OCI-LY7 (cell line): ENCODE data around the gene GTPBP2. TPM values are rescaled to one million over a fixed set of nuclear protein-coding genes. Genes with fewer than 3 reads are reported as not detected.

ENCODE experiments used
- BruUV-seq: library from RNA; stranded (reverse); fragments of 400-500 nt; replicated peaks from 2 replicates; lab custom pipeline; 2021; lab: Mats Ljungman, UMichigan
- CTCF ChIA-PET: fragments of 300-600 bp; sonication (Branson Sonifier 250); formaldehyde crosslinking; loops from one replicate; lab custom pipeline; 2022; ENCODE audit warnings: antibody characterized with exemption; ENCODE audit not compliant: unreplicated experiment; lab: Charles Lee
- POLR2A ChIA-PET: fragments of 300-600 bp; sonication (Branson Sonifier 250); formaldehyde crosslinking; loops from one replicate; lab custom pipeline; 2022; ENCODE audit warnings: antibody characterized with exemption; lab: Charles Lee
- DNase-seq: peaks from one replicate; pipeline ENCODE4 v3.0.0-alpha.2; 2015; ENCODE audit warnings: low spot score
- H2AFZ ChIP-seq: fragments of 200-600 bp; sonication (generic), shearing (Covaris generic); 2 replicates; pipeline ENCODE4 v1.6.1; 2014; ENCODE audit warnings: mild to moderate bottlenecking, antibody characterized with exemption, low read length, moderate library complexity
- H3K27ac ChIP-seq: fragments of 200-600 bp; sonication (generic); 2 replicates; pipeline ENCODE4 v1.5.1; 2014; ENCODE audit warnings: mixed run types, low read depth, mild to moderate bottlenecking, moderate library complexity, low read length, inconsistent platforms; ENCODE audit not compliant: poor library complexity, severe bottlenecking
- H3K36me3 ChIP-seq: fragments of 200-600 bp; sonication (generic); 2 replicates; pipeline ENCODE4 v1.6.1; 2014; ENCODE audit warnings: mild to moderate bottlenecking, antibody characterized with exemption, low read length, moderate library complexity, mixed read lengths; ENCODE audit not compliant: insufficient read depth
- H3K4me1 ChIP-seq: fragments of 200-600 bp; sonication (generic); 2 replicates; pipeline ENCODE4 v1.5.1; 2014; ENCODE audit warnings: mild to moderate bottlenecking, low read length; ENCODE audit not compliant: insufficient read depth, poor library complexity, severe bottlenecking
- H3K4me2 ChIP-seq: fragments of 200-600 bp; sonication (generic); 2 replicates; pipeline ENCODE4 v1.6.1; 2014; ENCODE audit warnings: mild to moderate bottlenecking, low read length
- H3K4me3 ChIP-seq: fragments of 200-600 bp; sonication (generic); 2 replicates; pipeline ENCODE4 v1.5.1; 2014; ENCODE audit warnings: mild to moderate bottlenecking, low read depth, low read length; ENCODE audit not compliant: poor library complexity, severe bottlenecking
- H3K79me2 ChIP-seq: fragments of 200-600 bp; sonication (generic); 2 replicates; pipeline ENCODE4 v1.6.1; 2016; ENCODE audit warnings: low read depth, mild to moderate bottlenecking, low read length, moderate library complexity, mixed read lengths; ENCODE audit not compliant: insufficient read depth
- H3K9me2 ChIP-seq: fragments of 200-600 bp; sonication (generic); 2 replicates; pipeline ENCODE4 v1.6.1; 2016; ENCODE audit warnings: mild to moderate bottlenecking, low read length, mixed read lengths; ENCODE audit not compliant: insufficient read depth
- H3K9me3 ChIP-seq: fragments of 200-600 bp; sonication (generic); 2 replicates; pipeline ENCODE4 v1.6.1; 2014; ENCODE audit warnings: mild to moderate bottlenecking, mixed run types, low read length, mixed read lengths
- H4K20me1 ChIP-seq: fragments of 200-600 bp; sonication (generic); 2 replicates; pipeline ENCODE4 v1.6.1; 2014; ENCODE audit warnings: mild to moderate bottlenecking, antibody characterized with exemption, low read length, moderate library complexity, mixed read lengths; ENCODE audit not compliant: insufficient read depth
- CTCF ChIP-seq: fragments of 200-600 bp; sonication (generic); conservative IDR thresholded peaks from 2 replicates; pipeline ENCODE4 v1.5.1; 2014; ENCODE audit warnings: mild to moderate bottlenecking, antibody characterized with exemption, low read length, moderate library complexity, mixed read lengths
- EZH2phosphoT487 ChIP-seq: fragments of 200-600 bp; sonication (generic); IDR thresholded peaks from 2 replicates; pipeline ENCODE4 v1.6.1; 2018; ENCODE audit warnings: low read depth, borderline replicate concordance, mild to moderate bottlenecking, mixed run types, antibody characterized with exemption, low read length, moderate library complexity, mixed read lengths
- intact Hi-C: fragments of 100-400 bp; cut with micrococcal nuclease; formaldehyde crosslinking; loops from one replicate; pipeline ENCODE4 v1.10.0; 2022; ENCODE audit not compliant: unreplicated experiment
- total RNA-seq, 2 experiments: library from RNA; depleted of rRNA in 1 of 2; stranded (reverse); fragments of >200 nt in 1 of 2; shearing (Covaris generic) in 1 of 2; gene quantifications; 2 replicates each; pipeline ENCODE4 v1.2.3, GENCODE V29; 2014 to 2022

Gene GTPBP2
- total RNA-seq, 2 experiments from 2014 or later, result 64.8 to 86.5 TPM

DNA sequence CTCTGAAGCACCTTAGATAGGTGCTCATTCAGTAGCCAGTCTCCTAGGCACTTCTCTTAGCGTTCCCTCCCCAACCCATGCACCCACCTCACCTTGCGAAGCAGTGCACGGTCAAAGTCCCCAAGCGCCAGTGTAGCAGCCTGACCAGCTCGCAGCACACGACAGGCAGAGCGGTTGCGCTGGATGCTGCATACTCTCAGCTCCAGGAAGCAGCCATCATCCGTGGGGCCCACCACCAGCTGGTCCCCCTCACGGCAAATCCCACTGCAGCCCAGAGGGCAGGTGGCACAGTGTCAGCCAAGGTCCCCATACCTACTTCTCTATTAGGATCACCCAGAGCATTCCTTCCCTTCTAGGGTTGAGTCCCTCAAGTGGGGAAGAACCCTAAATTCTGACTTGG is 6.5 kb downstream of the GTPBP2 start:
- peaks cover 94% of the 10 kb centered on the region for H3K36me3 ChIP-seq
- intact Hi-C loops, result no loop called here
- no peaks in the 10 kb centered on the region for H3K9me3 ChIP-seq
- POLR2A ChIA-PET, result interaction anchor here (1.3 kb wide), 1 partner anchor 9 kb away, joined by 6 read pairs; no protein-coding TSS in a partner anchor
- no peak overlapping the region for H3K4me3 ChIP-seq
- H4K20me1 ChIP-seq, result no peaks in the 10 kb centered on the region
- peaks cover 7% of the 10 kb centered on the region; the same call in 1 of the 2 replicates for H3K79me2 ChIP-seq
- no peak for TF ChIP-seq EZH2phosphoT487
- TF ChIP-seq CTCF, result no peak
- no peak overlapping the region for H3K27ac ChIP-seq
- no peak overlapping the region for H2AFZ ChIP-seq
- DNase-seq, result no peak
- CTCF ChIA-PET, result no interaction called here
- no peaks in the 10 kb centered on the region for H3K9me2 ChIP-seq
- BruUV-seq, result no TSS peak
- peaks cover 8% of the 10 kb centered on the region for H3K4me1 ChIP-seq
- no peak overlapping the region for H3K4me2 ChIP-seq

GRCh38 chr6:43621836-43622180 is 7.3 kb downstream of the GTPBP2 start:
- no peak overlapping the region for H2AFZ ChIP-seq
- H4K20me1 ChIP-seq, result no peaks in the 10 kb centered on the region
- POLR2A ChIA-PET, result no interaction called here
- BruUV-seq, result no TSS peak
- no peak overlapping the region for H3K27ac ChIP-seq
- no peak overlapping the region for H3K4me3 ChIP-seq
- 0 out of 2 replicates have a peak, but pooled peaks cover under 1% of the 10 kb centered on the region for H3K79me2 ChIP-seq
- CTCF ChIA-PET, result no interaction called here
- peaks cover 94% of the 10 kb centered on the region for H3K36me3 ChIP-seq
- no peak for DNase-seq
- intact Hi-C loops, result no loop called here
- no peak for TF ChIP-seq CTCF
- TF ChIP-seq EZH2phosphoT487, result no peak
- H3K4me2 ChIP-seq, result no peak overlapping the region
- H3K9me2 ChIP-seq, result no peaks in the 10 kb centered on the region
- no peaks in the 10 kb centered on the region for H3K9me3 ChIP-seq
- peaks cover 1% of the 10 kb centered on the region for H3K4me1 ChIP-seq

GRCh38 chr6:43621078-43621835 is 7.8 kb downstream of the GTPBP2 start:
- CTCF ChIA-PET, result interaction anchor here (0.5 kb wide), 1 partner anchor 25 kb away, joined by 4 read pairs; no protein-coding TSS in a partner anchor

More at GRCh38 chr6:43621078-43621835, 7.8 kb downstream of the GTPBP2 start:
- H3K4me3 ChIP-seq, result no peak overlapping the region
- no peak overlapping the region for H3K4me2 ChIP-seq
- no peaks in the 10 kb centered on the region for H3K9me2 ChIP-seq
- no peaks in the 10 kb centered on the region for H4K20me1 ChIP-seq
- no peak overlapping the region for H3K27ac ChIP-seq
- peaks cover 97% of the 10 kb centered on the region for H3K36me3 ChIP-seq
- no TSS peak for BruUV-seq
- H3K79me2 ChIP-seq, result no peaks in the 10 kb centered on the region
- no peaks in the 10 kb centered on the region for H3K9me3 ChIP-seq
- POLR2A ChIA-PET, result interaction anchor here (0.6 kb wide), 1 partner anchor 8 kb away, joined by 3 read pairs; the partner anchor contains the start of gene GTPBP2
- no peaks in the 10 kb centered on the region for H3K4me1 ChIP-seq
- H2AFZ ChIP-seq, result no peak overlapping the region
- intact Hi-C loops, result no loop called here
- no peak for DNase-seq
- TF ChIP-seq EZH2phosphoT487, result no peak
- no peak for TF ChIP-seq CTCF
